IPS-18a (cell line): ENCODE data around the gene PLCB4.

ENCODE experiments used
- H3K27ac ChIP-seq: one replicate; pipeline ENCODE4 v1.5.1; 2013; ENCODE audit warnings: low read length
- H3K27me3 ChIP-seq: one replicate; pipeline ENCODE4 v1.6.1; 2013; ENCODE audit warnings: mild to moderate bottlenecking, low read length; ENCODE audit not compliant: control insufficient read depth, insufficient read depth
- H3K36me3 ChIP-seq: one replicate; pipeline ENCODE4 v1.6.1; 2013; ENCODE audit warnings: low read depth, low read length; ENCODE audit not compliant: control insufficient read depth
- H3K4me1 ChIP-seq: one replicate; pipeline ENCODE4 v1.6.1; 2013; ENCODE audit warnings: low read depth, low read length; ENCODE audit not compliant: control insufficient read depth
- H3K4me3 ChIP-seq: one replicate; pipeline ENCODE4 v1.5.1; 2013; ENCODE audit warnings: low read length
- H3K9ac ChIP-seq: one replicate; pipeline ENCODE4 v1.6.1; 2013; ENCODE audit warnings: mild to moderate bottlenecking, low read length, moderate library complexity
- H3K9me3 ChIP-seq: one replicate; pipeline ENCODE4 v1.6.1; 2013; ENCODE audit warnings: low read depth, low read length; ENCODE audit not compliant: control insufficient read depth

Gene PLCB4

DNA sequence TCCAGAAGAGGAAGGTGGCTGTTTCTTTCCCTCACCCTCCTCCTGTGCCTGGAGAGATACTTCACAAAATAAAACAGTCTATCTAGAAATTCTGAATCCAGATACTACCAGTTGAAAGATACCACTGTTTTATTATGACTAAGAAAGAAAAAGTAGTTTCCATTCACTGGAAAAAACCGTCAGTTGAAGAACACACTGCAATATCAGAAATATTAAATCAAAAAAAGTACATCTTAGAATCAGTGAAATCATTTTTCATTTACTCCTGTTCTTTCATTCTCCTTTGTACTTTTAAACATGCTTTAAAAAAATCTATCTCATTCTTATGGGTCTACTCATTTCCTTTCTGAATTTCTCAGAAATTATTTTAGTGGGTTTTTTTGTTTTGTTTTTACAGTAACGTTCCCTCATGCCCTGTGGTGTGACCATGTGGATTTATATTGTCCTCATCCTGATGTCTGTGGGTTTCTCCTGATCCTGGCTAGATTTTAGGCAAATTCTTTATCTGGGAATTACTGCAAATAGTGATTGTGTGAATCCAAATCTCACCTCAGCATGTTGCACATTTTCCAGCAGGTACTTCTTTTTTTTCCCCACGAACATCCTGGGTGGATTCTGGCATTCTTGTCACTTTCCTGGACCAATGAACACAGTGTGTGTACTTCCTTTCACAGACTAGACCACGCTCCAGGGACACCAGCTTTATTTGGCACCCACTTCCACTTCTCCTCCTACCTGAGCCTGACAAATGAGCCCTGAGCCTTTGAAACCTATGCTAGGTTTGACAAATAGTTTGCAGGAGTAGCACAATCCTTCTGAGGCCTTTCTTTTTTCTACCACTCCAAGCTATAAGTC, 331.5 kb downstream of the PLCB4 start:
- Histone ChIP-seq H3K9me3 (no peaks in the 10 kb centered on the region), H3K27ac (no peak overlapping the region), H3K4me3 (no peak overlapping the region), H3K9ac (no peak overlapping the region), H3K4me1 (peaks cover 9% of the 10 kb centered on the region), H3K36me3 (no peaks in the 10 kb centered on the region), H3K27me3 (no peaks in the 10 kb centered on the region)

DNA sequence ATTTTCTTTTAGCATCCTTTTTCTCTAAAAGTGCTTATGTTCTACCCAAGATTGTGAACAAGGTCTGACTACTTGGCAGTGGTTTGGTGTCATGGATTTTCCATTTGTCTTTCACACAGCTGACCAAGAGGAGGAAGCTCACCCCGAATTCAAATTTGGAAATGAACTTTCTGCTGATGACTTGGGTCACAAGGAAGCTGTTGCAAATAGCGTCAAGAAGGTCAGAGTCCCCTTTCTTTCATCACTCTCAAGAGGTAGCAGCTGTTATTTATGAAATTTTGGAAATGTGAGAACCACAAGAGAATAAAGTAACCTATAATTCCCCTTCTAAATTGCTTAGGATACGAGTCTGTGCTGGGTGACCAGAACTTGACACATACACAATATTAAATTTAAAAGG, 332.5 kb downstream of the PLCB4 start:
- no peak overlapping the region for H3K4me3 ChIP-seq
- H3K36me3 ChIP-seq, result no peaks in the 10 kb centered on the region
- no peaks in the 10 kb centered on the region for H3K9me3 ChIP-seq
- H3K4me1 ChIP-seq, result peaks cover 9% of the 10 kb centered on the region
- no peak overlapping the region for H3K27ac ChIP-seq
- H3K27me3 ChIP-seq, result no peaks in the 10 kb centered on the region
- no peak overlapping the region for H3K9ac ChIP-seq

GRCh38 chr20:9402141-9402540, 333.3 kb downstream of the PLCB4 start:
- Histone ChIP-seq H3K4me1 (peaks cover 9% of the 10 kb centered on the region), H3K27ac (no peak overlapping the region), H3K9ac (no peak overlapping the region), H3K36me3 (no peaks in the 10 kb centered on the region), H3K4me3 (no peak overlapping the region), H3K9me3 (no peaks in the 10 kb centered on the region), H3K27me3 (no peaks in the 10 kb centered on the region)

DNA sequence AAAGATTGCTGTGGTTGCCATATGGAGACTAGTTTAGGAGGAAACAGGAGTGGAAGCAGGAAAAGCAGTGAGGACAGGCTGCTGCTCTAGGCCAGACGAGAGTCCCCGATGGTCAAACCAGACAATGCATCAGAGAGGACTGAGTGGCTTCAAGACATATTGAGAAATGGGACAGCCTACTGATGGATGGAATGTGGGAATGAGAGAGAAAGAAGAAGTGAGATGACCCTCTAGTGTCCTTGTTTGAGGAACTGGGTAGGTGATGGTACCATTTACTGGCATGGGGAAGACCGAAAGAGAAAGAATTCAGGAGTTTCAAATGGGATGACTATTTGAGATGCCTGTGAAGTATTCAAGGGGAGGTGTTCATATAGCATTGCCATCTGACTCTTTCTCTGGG, 333.7 kb downstream of the PLCB4 start:
- Histone ChIP-seq H3K27me3 (no peaks in the 10 kb centered on the region), H3K9ac (no peak overlapping the region), H3K9me3 (no peaks in the 10 kb centered on the region), H3K36me3 (no peaks in the 10 kb centered on the region), H3K4me1 (peaks cover 9% of the 10 kb centered on the region), H3K4me3 (no peak overlapping the region), H3K27ac (no peak overlapping the region)

DNA sequence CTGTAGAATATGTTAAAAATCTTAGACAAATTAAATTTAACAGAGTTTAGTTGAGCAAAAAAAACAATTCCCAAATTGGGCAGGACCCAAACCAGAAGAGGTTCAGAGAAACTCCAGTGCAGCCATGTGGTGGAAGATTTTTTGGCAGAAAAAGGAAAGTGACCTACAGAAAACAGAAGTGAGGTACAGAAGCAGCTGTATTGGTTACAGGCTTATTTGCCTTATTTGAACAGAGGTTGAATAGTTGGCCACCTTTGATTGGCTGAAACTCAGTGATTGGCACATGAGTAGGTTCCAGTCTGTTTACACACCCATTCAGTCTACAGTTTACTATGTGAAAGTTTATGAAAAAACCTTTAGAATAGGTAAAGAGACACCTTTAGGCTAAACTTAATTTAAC, 334.6 kb downstream of the PLCB4 start:
- Histone ChIP-seq H3K27ac (no peak overlapping the region), H3K4me3 (no peak overlapping the region), H3K36me3 (no peaks in the 10 kb centered on the region), H3K9me3 (no peaks in the 10 kb centered on the region), H3K4me1 (peaks cover 9% of the 10 kb centered on the region), H3K9ac (no peak overlapping the region), H3K27me3 (no peaks in the 10 kb centered on the region)

GRCh38 chr20:9407805-9408421, 339.0 kb downstream of the PLCB4 start:
- no peaks in the 10 kb centered on the region for H3K9me3 ChIP-seq
- H3K27me3 ChIP-seq, result no peaks in the 10 kb centered on the region
- H3K27ac ChIP-seq, result no peak overlapping the region
- H3K9ac ChIP-seq, result no peak overlapping the region
- H3K36me3 ChIP-seq, result peaks cover 7% of the 10 kb centered on the region
- no peak overlapping the region for H3K4me3 ChIP-seq
- no peaks in the 10 kb centered on the region for H3K4me1 ChIP-seq

GRCh38 chr20:9408422-9409300, 339.8 kb downstream of the PLCB4 start:
- H3K4me3 ChIP-seq, result no peak overlapping the region
- H3K9ac ChIP-seq, result no peak overlapping the region
- H3K27me3 ChIP-seq, result no peaks in the 10 kb centered on the region
- H3K4me1 ChIP-seq, result no peaks in the 10 kb centered on the region
- peaks cover 7% of the 10 kb centered on the region for H3K36me3 ChIP-seq
- H3K9me3 ChIP-seq, result no peaks in the 10 kb centered on the region
- no peak overlapping the region for H3K27ac ChIP-seq

GRCh38 chr20:9409352-9409751, 340.5 kb downstream of the PLCB4 start:
- H3K9me3 ChIP-seq, result no peaks in the 10 kb centered on the region
- peaks cover 7% of the 10 kb centered on the region for H3K36me3 ChIP-seq
- H3K4me3 ChIP-seq, result no peak overlapping the region
- no peak overlapping the region for H3K9ac ChIP-seq
- no peaks in the 10 kb centered on the region for H3K4me1 ChIP-seq
- no peak overlapping the region for H3K27ac ChIP-seq
- no peaks in the 10 kb centered on the region for H3K27me3 ChIP-seq

DNA sequence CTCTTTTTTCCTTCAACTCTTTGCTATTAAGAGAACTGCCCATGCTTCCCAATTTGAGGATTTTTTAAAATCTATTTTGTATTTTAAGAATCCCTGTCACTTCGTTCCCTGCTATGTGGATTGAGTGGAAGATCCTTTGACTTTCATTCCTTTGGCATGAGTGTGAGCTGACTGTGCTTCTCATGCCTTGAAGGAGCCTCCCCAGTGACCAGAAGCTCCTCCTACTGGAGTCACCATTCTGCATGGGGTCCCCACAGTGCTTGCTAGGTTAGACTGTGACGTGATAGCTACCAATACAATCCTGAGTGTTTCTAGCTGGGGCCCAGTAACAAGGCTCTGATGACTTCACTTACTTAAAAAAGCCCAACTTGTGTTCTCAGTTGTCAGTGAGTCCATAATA, 341.1 kb downstream of the PLCB4 start:
- Histone ChIP-seq H3K27me3 (no peaks in the 10 kb centered on the region), H3K4me1 (no peaks in the 10 kb centered on the region), H3K27ac (no peak overlapping the region), H3K9me3 (no peaks in the 10 kb centered on the region), H3K4me3 (no peak overlapping the region), H3K36me3 (peaks cover 7% of the 10 kb centered on the region), H3K9ac (no peak overlapping the region)

GRCh38 chr20:9411833-9412232, 342.9 kb downstream of the PLCB4 start:
- Histone ChIP-seq H3K36me3 (peaks cover 7% of the 10 kb centered on the region), H3K27ac (no peak overlapping the region), H3K9ac (no peak overlapping the region), H3K4me1 (no peaks in the 10 kb centered on the region), H3K9me3 (no peaks in the 10 kb centered on the region), H3K4me3 (no peak overlapping the region), H3K27me3 (no peaks in the 10 kb centered on the region)

GRCh38 chr20:9412309-9412708, 343.4 kb downstream of the PLCB4 start:
- Histone ChIP-seq H3K36me3 (peaks cover 7% of the 10 kb centered on the region), H3K4me3 (no peak overlapping the region), H3K9me3 (no peaks in the 10 kb centered on the region), H3K27ac (no peak overlapping the region), H3K27me3 (no peaks in the 10 kb centered on the region), H3K4me1 (no peaks in the 10 kb centered on the region), H3K9ac (no peak overlapping the region)
